Kidney epithelial cell (primary cell): Measurements from ENCODE around the gene GAS2L2. TPM values are rescaled to one million over a fixed set of nuclear protein-coding genes. Genes with fewer than 3 reads are reported as not detected.
"Not testable (repeated sequence)": the region's sequence is repeated elsewhere in the genome, so short reads cannot be mapped to it uniquely, and the experiment has no call there.

Experiments used
- DNase-seq: peaks from one replicate; pipeline ENCODE4 v3.0.0-alpha.2; 2010; ENCODE audit warnings: low read depth
- H3K27me3 ChIP-seq: 2 replicates; pipeline ENCODE4 v1.6.0; 2011; ENCODE audit warnings: low read length; ENCODE audit not compliant: control insufficient read depth, insufficient read depth
- H3K36me3 ChIP-seq: 2 replicates; pipeline ENCODE4 v1.5.1; 2011; ENCODE audit warnings: low read length; ENCODE audit not compliant: control insufficient read depth, insufficient read depth
- H3K4me3 ChIP-seq: 2 replicates; pipeline ENCODE4 v1.5.1; 2011; ENCODE audit warnings: low read depth, mild to moderate bottlenecking, control low read depth, low read length
- CTCF ChIP-seq: IDR thresholded peaks from 2 replicates; pipeline ENCODE4 v1.5.1; 2011; ENCODE audit warnings: mild to moderate bottlenecking, moderate library complexity, low read length, control low read depth, inconsistent platforms; ENCODE audit not compliant: insufficient read depth, poor library complexity, severe bottlenecking
- total RNA-seq: library from RNA; depleted of rRNA; stranded (reverse); fragments of >200 nt; gene quantifications from 2 replicates; pipeline ENCODE4 v1.2.3, GENCODE V29; 2015

Gene GAS2L2
- total RNA-seq, 1 donor from 2014 or later: not detected

- Histone ChIP-seq H3K27me3 (peaks cover 47% of the 10 kb centered on the region), H3K36me3 (no peaks in the 10 kb centered on the region), H3K4me3 (no peak overlapping the region)
- no peak for DNase-seq
- TF ChIP-seq CTCF: no peak
These were observed 568 bp downstream of the GAS2L2 start for GRCh38 chr17:35752471-35752870.

- H3K27me3 ChIP-seq: peaks cover 47% of the 10 kb centered on the region
- not testable (repeated sequence) for H3K36me3 ChIP-seq, H3K4me3 ChIP-seq, DNase-seq
These were observed 1.5 kb downstream of the GAS2L2 start for GRCh38 chr17:35751541-35751940.

DNA sequence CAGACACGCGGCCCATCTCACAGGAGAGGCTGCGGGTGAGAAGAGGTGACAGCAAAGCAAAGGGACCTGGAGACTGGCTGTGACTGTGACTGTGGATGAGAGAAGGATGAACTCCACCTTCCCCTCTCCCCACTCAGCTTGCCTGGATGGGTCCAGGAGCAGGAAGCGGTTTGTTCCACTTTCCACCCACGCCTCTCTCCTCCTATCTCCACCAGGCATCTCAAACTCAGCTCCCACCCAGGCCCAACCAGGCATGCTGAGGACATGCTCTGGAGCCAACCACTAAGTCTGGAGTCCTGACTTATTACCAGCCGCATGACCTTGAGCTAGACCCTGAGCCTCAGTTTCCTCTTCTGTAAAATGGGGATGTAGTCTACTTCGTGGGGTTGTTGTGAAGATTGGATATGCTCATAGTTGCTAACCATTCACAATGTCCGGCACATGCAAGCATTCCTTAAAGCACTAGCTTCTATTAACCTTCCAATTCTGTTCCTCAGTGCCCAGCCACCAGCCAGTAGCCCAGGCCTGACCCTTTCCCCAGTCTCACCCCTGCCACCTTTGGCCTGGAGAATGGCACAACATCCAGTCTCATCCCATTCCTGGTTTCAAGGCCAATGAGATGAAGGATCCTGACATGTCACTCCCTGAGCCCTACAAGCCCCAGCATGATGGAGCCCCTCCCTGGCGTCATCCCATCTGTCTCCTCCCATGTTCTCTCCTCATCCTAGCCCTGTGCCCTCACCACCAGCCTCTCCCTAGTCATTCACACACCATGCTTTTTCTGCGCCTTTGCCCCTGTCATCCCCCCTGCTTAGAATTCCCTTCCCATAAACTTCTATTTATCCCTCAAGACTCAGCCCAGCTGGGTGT is 2.3 kb downstream of the GAS2L2 start:
- Histone ChIP-seq H3K4me3 (no peak overlapping the region), H3K27me3 (peaks cover 50% of the 10 kb centered on the region), H3K36me3 (no peaks in the 10 kb centered on the region)
- DNase-seq: no peak
- TF ChIP-seq CTCF: no peak

DNA sequence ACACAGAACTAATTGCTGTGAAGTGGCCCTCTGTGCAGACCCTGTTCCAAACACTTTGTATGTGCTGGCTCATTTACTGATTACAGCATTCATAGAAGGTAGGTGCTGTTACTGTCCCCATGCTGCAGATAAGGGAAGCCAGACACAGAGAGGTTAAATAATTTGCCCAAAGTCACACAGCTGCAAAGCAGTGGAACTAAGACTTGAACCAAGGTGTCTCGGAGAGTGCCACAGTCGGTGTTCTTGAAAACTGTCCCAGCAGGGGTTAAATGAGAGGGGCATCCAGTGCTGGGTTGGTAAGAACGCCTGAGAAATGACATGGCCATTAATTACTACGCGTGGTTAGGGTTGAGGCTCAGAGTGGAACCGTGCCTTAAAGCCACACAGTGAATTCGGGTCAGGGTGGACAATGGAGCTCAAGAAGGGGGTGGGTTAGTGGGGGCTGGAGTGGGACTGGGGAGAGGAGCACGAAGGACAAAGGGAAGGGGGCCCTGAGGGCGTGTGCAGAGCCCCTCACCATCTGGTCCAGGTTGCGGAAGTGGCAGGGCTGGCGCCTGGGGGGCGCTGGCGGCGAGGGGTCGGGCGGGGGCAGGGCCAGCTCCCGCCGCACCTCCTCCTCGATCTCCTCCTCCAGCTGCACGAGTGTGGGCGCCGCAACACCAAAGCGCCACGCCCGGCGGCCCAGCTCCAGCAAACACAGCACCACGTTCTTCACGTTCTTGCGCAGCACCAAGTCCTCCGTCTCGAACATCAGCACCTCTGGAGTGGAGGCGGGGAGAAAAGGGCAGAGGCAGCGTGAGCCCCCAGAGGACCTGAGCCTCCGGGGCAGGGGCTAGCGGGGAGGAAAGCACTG is 3.3 kb downstream of the GAS2L2 start:
- no peak overlapping the region for H3K4me3 ChIP-seq
- no peak for TF ChIP-seq CTCF
- no peak for DNase-seq
- peaks cover 53% of the 10 kb centered on the region for H3K27me3 ChIP-seq
- H3K36me3 ChIP-seq: no peaks in the 10 kb centered on the region

DNA sequence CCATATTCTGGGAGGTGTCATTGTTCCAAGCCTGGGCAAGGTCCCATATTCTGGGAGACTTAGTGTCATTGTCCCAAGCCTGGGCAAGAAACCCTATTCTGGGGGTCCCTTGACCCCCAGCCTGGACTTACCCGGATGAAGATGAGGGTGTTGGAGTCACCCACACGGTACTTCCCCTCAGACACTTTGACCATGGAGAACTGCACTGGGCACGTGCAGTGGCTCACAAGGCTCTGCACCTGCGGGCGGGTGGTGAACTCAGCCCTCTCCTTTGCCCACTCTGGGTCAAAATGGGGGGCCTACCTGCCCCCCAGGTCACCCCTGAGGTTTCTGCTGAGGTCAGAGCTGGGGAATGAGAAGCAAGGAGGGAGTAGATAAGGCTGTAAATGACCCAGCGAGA is 4.1 kb downstream of the GAS2L2 start:
- no peak for TF ChIP-seq CTCF
- Histone ChIP-seq H3K27me3 (peaks cover 53% of the 10 kb centered on the region), H3K4me3 (no peak overlapping the region), H3K36me3 (no peaks in the 10 kb centered on the region)
- DNase-seq: no peak

DNA sequence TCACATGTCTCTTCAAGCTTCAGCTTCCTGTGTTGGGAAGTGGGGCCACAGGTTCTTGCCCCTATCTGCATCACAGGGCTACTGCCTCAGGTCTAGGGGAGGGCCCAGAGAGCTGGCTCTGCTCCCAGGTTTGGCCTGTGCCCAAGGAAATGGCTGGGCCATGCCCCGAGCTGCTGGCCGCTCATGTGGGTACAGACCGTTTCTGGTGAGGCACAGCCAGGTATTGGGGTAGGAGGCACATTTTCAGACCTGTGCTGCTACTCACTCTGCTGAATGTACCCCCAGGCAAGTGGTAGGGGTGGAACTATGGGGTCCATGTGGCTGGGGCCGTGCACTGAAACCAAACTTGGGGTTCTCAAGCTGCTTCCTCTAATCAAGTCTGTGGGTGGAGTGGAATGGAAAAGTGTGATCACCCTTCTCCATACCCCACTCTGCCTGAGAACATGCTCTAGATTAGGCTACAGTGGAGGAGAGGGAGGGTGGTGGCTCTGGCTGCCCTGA is 4.6 kb downstream of the GAS2L2 start:
- TF ChIP-seq CTCF: no peak
- H3K4me3 ChIP-seq: no peak overlapping the region
- H3K27me3 ChIP-seq: peaks cover 57% of the 10 kb centered on the region
- no peaks in the 10 kb centered on the region for H3K36me3 ChIP-seq
- no peak for DNase-seq
